ENCODE results near the gene MCOLN1. TPM values are rescaled to one million over a fixed set of nuclear protein-coding genes. Genes with fewer than 3 reads are reported as not detected.

The MCOLN1 gene
- total and polyA plus RNA-seq, 4 donors = 9.3 to 45.4 (median 25.3) TPM

GRCh38 chr19:7512400-7512851, 10.0 kb upstream of the MCOLN1 start:
- no peak overlapping the region for H3K27ac ChIP-seq (ENCODE audit: low read depth, low read length)
- 80% methylated on average over 4 of the region's 6 CpGs for WGBS (ENCODE audit: insufficient coverage)

GRCh38 chr19:7513809-7514642, 8.4 kb upstream of the MCOLN1 start:
- 92% methylated on average over 2 of the region's 5 CpGs for WGBS (ENCODE audit: insufficient coverage)
- Histone ChIP-seq H3K4me3 (ENCODE audit: low read depth, low read length) (no peak overlapping the region), H3K4me1 (ENCODE audit: control insufficient read depth, insufficient read depth, low read length) (peaks cover 22% of the 10 kb centered on the region)

More at GRCh38 chr19:7512400-7512851, 10.0 kb upstream of the MCOLN1 start:
- no peak for DNase-seq (ENCODE audit: low read depth in 4 of 6, low spot score in 6 of 6)
- Histone ChIP-seq H3K36me3 (ENCODE audit: control insufficient read depth, insufficient read depth, low read length) (no peaks in the 10 kb centered on the region), H3K27me3 (ENCODE audit: control insufficient read depth, insufficient read depth, low read length) (no peaks in the 10 kb centered on the region), H3K9me3 (ENCODE audit: control insufficient read depth, insufficient read depth, low read length) (no peaks in the 10 kb centered on the region), H3K4me3 (ENCODE audit: low read depth, low read length) (no peak overlapping the region), H3K4me1 (ENCODE audit: control insufficient read depth, insufficient read depth, low read length) (peaks cover 18% of the 10 kb centered on the region)

GRCh38 chr19:7515110-7515644, 7.2 kb upstream of the MCOLN1 start:
- H3K4me1 ChIP-seq (ENCODE audit: control insufficient read depth, insufficient read depth, low read length) = peaks cover 22% of the 10 kb centered on the region
- H3K27me3 ChIP-seq (ENCODE audit: control insufficient read depth, insufficient read depth, low read length) = no peaks in the 10 kb centered on the region
- H3K4me3 ChIP-seq (ENCODE audit: low read depth, low read length) = peak overlapping the region; percentile 44
- no peaks in the 10 kb centered on the region for H3K9me3 ChIP-seq (ENCODE audit: control insufficient read depth, insufficient read depth, low read length)
- peaks cover 21% of the 10 kb centered on the region for H3K36me3 ChIP-seq (ENCODE audit: control insufficient read depth, insufficient read depth, low read length)
- peak overlapping the region; percentile 71 for H3K27ac ChIP-seq (ENCODE audit: low read depth, low read length)
- DNase-seq (ENCODE audit: low read depth in 4 of 6, low spot score in 6 of 6) = peak in 2 of 6 donors; percentile 56 to 82
- WGBS (ENCODE audit: insufficient coverage) = 61% methylated on average over 7 of the region's 13 CpGs

More at GRCh38 chr19:7513809-7514642, 8.4 kb upstream of the MCOLN1 start:
- H3K27ac ChIP-seq (ENCODE audit: low read depth, low read length) = no peak overlapping the region
- no peaks in the 10 kb centered on the region for H3K9me3 ChIP-seq (ENCODE audit: control insufficient read depth, insufficient read depth, low read length)
- no peaks in the 10 kb centered on the region for H3K27me3 ChIP-seq (ENCODE audit: control insufficient read depth, insufficient read depth, low read length)
- peaks cover 9% of the 10 kb centered on the region for H3K36me3 ChIP-seq (ENCODE audit: control insufficient read depth, insufficient read depth, low read length)
- no peak for DNase-seq (ENCODE audit: low read depth in 4 of 6, low spot score in 6 of 6)

- WGBS (ENCODE audit: insufficient coverage) = under 1% methylated on average over 33 of the region's 33 CpGs
- Histone ChIP-seq H3K4me3 (ENCODE audit: low read depth, low read length) (peak within 1 kb of the TSS; percentile 74), H3K27ac (ENCODE audit: low read depth, low read length) (peak within 1 kb of the TSS; percentile 71), H3K9me3 (ENCODE audit: control insufficient read depth, insufficient read depth, low read length) (no peaks in the 10 kb centered on the region), H3K36me3 (ENCODE audit: control insufficient read depth, insufficient read depth, low read length) (peaks cover 26% of the 10 kb centered on the region), H3K4me1 (ENCODE audit: control insufficient read depth, insufficient read depth, low read length) (peaks cover 22% of the 10 kb centered on the region), H3K27me3 (ENCODE audit: control insufficient read depth, insufficient read depth, low read length) (no peaks in the 10 kb centered on the region)
- peak in 2 of 6 donors; percentile 89 to 91 for DNase-seq (ENCODE audit: low read depth in 4 of 6, low spot score in 6 of 6)
Observed at GRCh38 chr19:7515645-7516151, 6.7 kb upstream of the MCOLN1 start, which contains the start of gene ZNF358. Gene ZNF358 (plus strand): TSS chr19:7516103. CDS start chr19:7519243, 3,140 bp downstream.

GRCh38 chr19:7516333-7516732, 6.1 kb upstream of the MCOLN1 start:
- DNase-seq (ENCODE audit: low read depth in 4 of 6, low spot score in 6 of 6) = peak in 2 of 6 donors; percentile 19 to 40

GRCh38 chr19:7516878-7517277, 5.5 kb upstream of the MCOLN1 start:
- 27% methylated on average over 1 of the region's 4 CpGs for WGBS (ENCODE audit: insufficient coverage)
- peak in 1 of 6 donors; percentile 2 for DNase-seq (ENCODE audit: low read depth in 4 of 6, low spot score in 6 of 6)
- Histone ChIP-seq H3K27me3 (ENCODE audit: control insufficient read depth, insufficient read depth, low read length) (no peaks in the 10 kb centered on the region), H3K4me3 (ENCODE audit: low read depth, low read length) (peak overlapping the region; percentile 74), H3K36me3 (ENCODE audit: control insufficient read depth, insufficient read depth, low read length) (peaks cover 30% of the 10 kb centered on the region), H3K4me1 (ENCODE audit: control insufficient read depth, insufficient read depth, low read length) (peaks cover 27% of the 10 kb centered on the region), H3K27ac (ENCODE audit: low read depth, low read length) (peak overlapping the region; percentile 69), H3K9me3 (ENCODE audit: control insufficient read depth, insufficient read depth, low read length) (no peaks in the 10 kb centered on the region)

More at GRCh38 chr19:7516333-7516732, 6.1 kb upstream of the MCOLN1 start:
- Histone ChIP-seq H3K4me1 (ENCODE audit: control insufficient read depth, insufficient read depth, low read length) (peaks cover 22% of the 10 kb centered on the region), H3K36me3 (ENCODE audit: control insufficient read depth, insufficient read depth, low read length) (peaks cover 30% of the 10 kb centered on the region), H3K27ac (ENCODE audit: low read depth, low read length) (peak overlapping the region; percentile 69), H3K4me3 (ENCODE audit: low read depth, low read length) (peak overlapping the region; percentile 74), H3K9me3 (ENCODE audit: control insufficient read depth, insufficient read depth, low read length) (no peaks in the 10 kb centered on the region), H3K27me3 (ENCODE audit: control insufficient read depth, insufficient read depth, low read length) (no peaks in the 10 kb centered on the region)
- 0% methylated on average over 25 of the region's 28 CpGs for WGBS (ENCODE audit: insufficient coverage)

GRCh38 chr19:7519361-7520130, 2.9 kb upstream of the MCOLN1 start:
- 96% methylated on average over 72 of the region's 74 CpGs for WGBS (ENCODE audit: insufficient coverage)
- no peak for DNase-seq (ENCODE audit: low read depth in 4 of 6, low spot score in 6 of 6)
- H3K27ac ChIP-seq (ENCODE audit: low read depth, low read length) = no peak overlapping the region

GRCh38 chr19:7520131-7521051, 2.0 kb upstream of the MCOLN1 start:
- no peaks in the 10 kb centered on the region for H3K27me3 ChIP-seq (ENCODE audit: control insufficient read depth, insufficient read depth, low read length)
- peaks cover 39% of the 10 kb centered on the region for H3K36me3 ChIP-seq (ENCODE audit: control insufficient read depth, insufficient read depth, low read length)
- DNase-seq (ENCODE audit: low read depth in 4 of 6, low spot score in 6 of 6) = no peak
- H3K27ac ChIP-seq (ENCODE audit: low read depth, low read length) = no peak overlapping the region
- no peak overlapping the region for H3K4me3 ChIP-seq (ENCODE audit: low read depth, low read length)
- 93% methylated on average over 51 of the region's 51 CpGs for WGBS (ENCODE audit: insufficient coverage)
- peaks cover 40% of the 10 kb centered on the region for H3K4me1 ChIP-seq (ENCODE audit: control insufficient read depth, insufficient read depth, low read length)
- no peaks in the 10 kb centered on the region for H3K9me3 ChIP-seq (ENCODE audit: control insufficient read depth, insufficient read depth, low read length)

More at GRCh38 chr19:7519361-7520130, 2.9 kb upstream of the MCOLN1 start:
- H3K9me3 ChIP-seq (ENCODE audit: control insufficient read depth, insufficient read depth, low read length) = no peaks in the 10 kb centered on the region
- H3K27me3 ChIP-seq (ENCODE audit: control insufficient read depth, insufficient read depth, low read length) = no peaks in the 10 kb centered on the region
- no peak overlapping the region for H3K4me3 ChIP-seq (ENCODE audit: low read depth, low read length)
- H3K4me1 ChIP-seq (ENCODE audit: control insufficient read depth, insufficient read depth, low read length) = peaks cover 45% of the 10 kb centered on the region
- peaks cover 31% of the 10 kb centered on the region for H3K36me3 ChIP-seq (ENCODE audit: control insufficient read depth, insufficient read depth, low read length)
